IMR-90 (cell line): ENCODE results near the gene MYH16. TPM values are rescaled to one million over a fixed set of nuclear protein-coding genes. Genes with fewer than 3 reads are reported as not detected.

ENCODE experiments used
- ATAC-seq: fragments of 200-7000 bp; cut with Tn5 transposase; 2 replicates; pipeline ENCODE4 v1.9.1; 2020; ENCODE audit warnings: low read depth, mild to moderate bottlenecking, moderate library complexity
- BruUV-seq: library from RNA; stranded (reverse); fragments of 400-500 nt; replicated peaks from 2 replicates; lab custom pipeline; 2021; lab: Mats Ljungman, UMichigan
- CTCF ChIA-PET: fragments of 300-600 bp; formaldehyde crosslinking; extraction: SDS; loops from one replicate; lab custom pipeline; 2021; ENCODE audit warnings: antibody characterized with exemption; lab: Yijun Ruan, JAX
- POLR2A ChIA-PET: fragments of 300-600 bp; sonication (Branson Sonifier 250); formaldehyde crosslinking; loops from one replicate; lab custom pipeline; 2022; ENCODE audit warnings: antibody characterized with exemption; ENCODE audit not compliant: unreplicated experiment; lab: Charles Lee
- DNase-seq: peaks from one replicate; pipeline ENCODE4 v3.0.0; 2013
- H2AFZ ChIP-seq: replicated peaks from 2 replicates; pipeline ENCODE3; 2013; ENCODE audit warnings: low read length, mild to moderate bottlenecking; ENCODE audit not compliant: poor library complexity
- H2AK5ac ChIP-seq: 2 replicates; pipeline ENCODE4 v1.6.1; 2013; ENCODE audit warnings: low read depth, low read length, inconsistent platforms
- H2AK9ac ChIP-seq: replicated peaks from 2 replicates; pipeline ENCODE3; 2013; ENCODE audit warnings: mild to moderate bottlenecking, low read depth, low read length, moderate library complexity; ENCODE audit not compliant: poor library complexity
- H2BK120ac ChIP-seq: 2 replicates; pipeline ENCODE4 v1.6.1; 2013; ENCODE audit warnings: low read depth, low read length, inconsistent platforms
- H2BK15ac ChIP-seq: 3 replicates; pipeline ENCODE4 v1.6.1; 2013; ENCODE audit warnings: low read depth, low read length, inconsistent platforms
- H2BK20ac ChIP-seq: 2 replicates; pipeline ENCODE4 v1.6.1; 2013; ENCODE audit warnings: low read depth, mild to moderate bottlenecking, inconsistent platforms, low read length, moderate library complexity
- H2BK5ac ChIP-seq: 2 replicates; pipeline ENCODE4 v1.6.1; 2013; ENCODE audit warnings: mild to moderate bottlenecking, low read depth, low read length, inconsistent platforms; ENCODE audit not compliant: poor library complexity, severe bottlenecking
- H3K14ac ChIP-seq: replicated peaks from 2 replicates; pipeline ENCODE4 v1.6.1; 2013; ENCODE audit warnings: low read depth, low read length, inconsistent platforms
- H3K18ac ChIP-seq: 2 replicates; pipeline ENCODE4 v1.6.1; 2013; ENCODE audit warnings: low read depth, low read length, control low read depth
- H3K23ac ChIP-seq: 2 replicates; pipeline ENCODE4 v1.6.1; 2013; ENCODE audit warnings: low read depth, low read length, inconsistent platforms
- H3K27ac ChIP-seq: 2 replicates; pipeline ENCODE4 v1.5.1; 2013; ENCODE audit warnings: mild to moderate bottlenecking, control low read depth, low read length; ENCODE audit not compliant: insufficient read depth
- H3K27me3 ChIP-seq: 2 replicates; pipeline ENCODE4 v1.6.1; 2013; ENCODE audit warnings: low read length; ENCODE audit not compliant: control insufficient read depth, insufficient read depth
- H3K36me3 ChIP-seq: 2 replicates; pipeline ENCODE4 v1.6.1; 2013; ENCODE audit warnings: low read length, mixed read lengths; ENCODE audit not compliant: control insufficient read depth, insufficient read depth
- H3K4ac ChIP-seq: 2 replicates; pipeline ENCODE4 v1.6.1; 2013; ENCODE audit warnings: low read depth, low read length, inconsistent platforms
- H3K4me1 ChIP-seq: 2 replicates; pipeline ENCODE4 v1.6.1; 2013; ENCODE audit warnings: low read length, mixed read lengths; ENCODE audit not compliant: control insufficient read depth, insufficient read depth
- H3K4me2 ChIP-seq: 2 replicates; pipeline ENCODE4 v1.6.1; 2013; ENCODE audit warnings: low read depth, mild to moderate bottlenecking, control low read depth, low read length, moderate library complexity
- H3K4me3 ChIP-seq: 2 replicates; pipeline ENCODE4 v1.5.1; 2013; ENCODE audit warnings: low read depth, mild to moderate bottlenecking, control low read depth, low read length, moderate library complexity; ENCODE audit not compliant: insufficient read depth
- H3K56ac ChIP-seq: 2 replicates; pipeline ENCODE4 v1.6.1; 2013; ENCODE audit warnings: low read length, inconsistent platforms; ENCODE audit not compliant: insufficient read depth; ENCODE audit errors: extremely low read depth
- H3K79me1 ChIP-seq, 2 experiments: 2 replicates each; pipeline ENCODE4 v1.6.1; 2013; ENCODE audit warnings: low read length in 2 of 2, inconsistent platforms in 1 of 2, low read depth in 1 of 2
- H3K9ac ChIP-seq: 2 replicates; pipeline ENCODE4 v1.6.1; 2013; ENCODE audit warnings: low read depth, low read length, control low read depth
- H3K9me1 ChIP-seq: 2 replicates; pipeline ENCODE4 v1.6.1; 2013; ENCODE audit warnings: low read length, inconsistent platforms; ENCODE audit not compliant: insufficient read depth
- H3K9me3 ChIP-seq: 2 replicates; pipeline ENCODE4 v1.6.1; 2013; ENCODE audit warnings: low read length; ENCODE audit not compliant: control insufficient read depth, insufficient read depth
- H4K20me1 ChIP-seq: 2 replicates; pipeline ENCODE4 v1.6.1; 2013; ENCODE audit warnings: low read length, inconsistent platforms; ENCODE audit not compliant: insufficient read depth
- H4K5ac ChIP-seq: 2 replicates; pipeline ENCODE4 v1.6.1; 2013; ENCODE audit warnings: mild to moderate bottlenecking, low read depth, low read length, control low read depth
- H4K8ac ChIP-seq, 2 experiments: 2 replicates each; pipeline ENCODE4 v1.6.1; 2013; ENCODE audit warnings: low read depth in 2 of 2, low read length in 2 of 2, control low read depth in 1 of 2, inconsistent platforms in 1 of 2
- H4K91ac ChIP-seq: 2 replicates; pipeline ENCODE4 v1.6.1; 2013; ENCODE audit warnings: low read depth, low read length, inconsistent platforms; ENCODE audit not compliant: insufficient read depth
- CEBPB ChIP-seq: IDR thresholded peaks from 2 replicates; pipeline ENCODE4 v1.6.1; 2012; ENCODE audit warnings: low read depth, low read length, improper control_type of control experiment
- MAFK ChIP-seq: IDR thresholded peaks from 2 replicates; pipeline ENCODE4 v1.6.1; 2012; ENCODE audit warnings: low read depth, low read length, improper control_type of control experiment
- RCOR1 ChIP-seq: IDR thresholded peaks from 2 replicates; pipeline ENCODE4 v1.6.1; 2012; ENCODE audit warnings: mild to moderate bottlenecking, low read length, improper control_type of control experiment; ENCODE audit not compliant: insufficient replicate concordance
- WGBS, 2 experiments: methylation state at CpG; one replicate each; pipeline versions ENCODE4 v1.1.5 to v1.1.7; 2013; ENCODE audit warnings: missing lambda C conversion rate in 2 of 2; ENCODE audit not compliant: insufficient read length in 1 of 2; ENCODE audit errors: extremely low coverage in 2 of 2; 5-methylcytosine and 5-hydroxymethylcytosine counted together
- dilution Hi-C: fragments of 300-500 bp; cut with HindIII; formaldehyde crosslinking; loops from one replicate; pipeline ENCODE4 v1.14.3; 2018; ENCODE audit warnings: low sequenced_read_pairs; ENCODE audit not compliant: unreplicated experiment
- in situ Hi-C: fragments of 300-500 bp; cut with MboI; formaldehyde crosslinking; loops from 3 replicates; pipeline ENCODE4 v1.14.3; 2019; ENCODE audit warnings: low sequenced_read_pairs, inconsistent platforms, mixed read lengths
- intact Hi-C: fragments of 100-400 bp; cut with micrococcal nuclease; formaldehyde crosslinking; loops from 2 replicates; pipeline ENCODE4 v1.10.0; 2022
- polyA plus RNA-seq, 3 experiments: library from polyadenylated mRNA; depleted of rRNA; stranded (reverse); fragments of >200 nt; gene quantifications; 2 replicates each; pipeline ENCODE4 v1.2.3, GENCODE V29; 2012; ENCODE audit warnings: low replicate concordance in 1 of 3
- total RNA-seq: library from RNA; depleted of rRNA; stranded (reverse); fragments of >200 nt; gene quantifications from 2 replicates; pipeline ENCODE4 v1.2.3, GENCODE V29; 2012

Gene MYH16
- total and polyA plus RNA-seq, 2 of the 4 experiments (the other 2 are of a cell fraction) = 0.09 to 0.18 TPM

DNA sequence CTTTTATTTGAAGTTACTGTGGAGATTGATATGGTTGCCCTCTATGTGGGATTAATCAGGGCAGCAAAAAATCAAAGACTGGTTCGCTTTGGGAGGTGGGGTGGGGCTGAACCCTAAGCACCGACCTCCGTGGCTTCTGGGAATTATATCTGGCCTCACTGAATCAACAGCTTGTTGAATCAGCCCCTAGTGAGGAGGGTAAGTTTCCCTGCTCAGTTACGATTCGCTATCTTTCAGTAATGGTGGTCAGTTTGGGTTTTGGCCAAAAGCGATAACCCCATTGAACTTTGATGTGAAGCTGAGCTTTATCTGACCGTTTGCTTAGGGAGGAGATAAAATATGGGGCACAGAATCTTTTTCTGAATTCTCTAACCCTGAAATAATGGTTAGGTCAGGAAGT lies 36.5 kb downstream of the MYH16 start:
- Histone ChIP-seq H4K5ac (no peak overlapping the region), H2BK120ac (no peak overlapping the region), H3K4ac (no peak overlapping the region), H2AK5ac (no peak overlapping the region), H3K4me1 (no peaks in the 10 kb centered on the region), H3K18ac (no peak overlapping the region), H3K4me2 (no peak overlapping the region), H2BK20ac (no peak overlapping the region), H2BK5ac (no peak overlapping the region), H2BK15ac (no peak overlapping the region), H3K9ac (no peak overlapping the region), H4K8ac (no peak overlapping the region), H3K23ac (no peak overlapping the region), H3K27me3 (no peaks in the 10 kb centered on the region), H2AFZ (no peak overlapping the region), H3K9me3 (peaks cover 7% of the 10 kb centered on the region), H3K9me1 (peaks cover 2% of the 10 kb centered on the region; the same call in 1 of the 2 replicates), H3K27ac (no peak overlapping the region), H3K14ac (no peak overlapping the region), H4K20me1 (no peaks in the 10 kb centered on the region), H3K4me3 (no peak overlapping the region), H2AK9ac (no peak overlapping the region), H3K56ac (no peak overlapping the region), H3K79me1 (no peaks in the 10 kb centered on the region), H4K91ac (no peak overlapping the region), H3K36me3 (no peaks in the 10 kb centered on the region)
- POLR2A ChIA-PET = no interaction called here
- CTCF ChIA-PET = interaction anchor here (0.6 kb wide), 1 partner anchor 10 kb away, joined by 6 read pairs; no protein-coding TSS in a partner anchor
- DNase-seq (no peak), ATAC-seq (no peak)
- in situ Hi-C loops = loop anchor here (5.0 kb wide), 1 partner anchor 267 kb away; no protein-coding TSS in a partner anchor
- TF ChIP-seq CEBPB (no peak), MAFK (no peak), RCOR1 (no peak)
- intact Hi-C loops = no loop called here
- dilution Hi-C loops = no loop called here
- no TSS peak for BruUV-seq
- no CpG with 5 or more reads among the region's 7 CpGs for WGBS, 2 experiments
